ENCODE measurements around the gene BET1L.
A peak's percentile ranks its signal among the peaks of the same experiment; 100 is the strongest.

BET1L gene

GRCh38 chr11:210803-211180, 3.6 kb upstream of the BET1L start:
- 0 out of 2 replicates have a peak overlapping the region, but pooled peaks have one; percentile 100 for H3K4me3 ChIP-seq
- H3K36me3 ChIP-seq: peaks cover 67% of the 10 kb centered on the region
- peaks cover 30% of the 10 kb centered on the region for H3K4me1 ChIP-seq
- peak overlapping the region; percentile 99 for H3K4me2 ChIP-seq
- H3K27me3 ChIP-seq: no peaks in the 10 kb centered on the region
- 0 out of 2 replicates have a peak overlapping the region, but pooled peaks have one; percentile 8 for H3K27ac ChIP-seq
- TF ChIP-seq Cebpa-rat (IDR thresholded peaks at IDR 0.05): no peak
- H3K9ac ChIP-seq: peak overlapping the region; percentile 98
- peaks cover 56% of the 10 kb centered on the region for H4K20me1 ChIP-seq
- H3K9me3 ChIP-seq: no peaks in the 10 kb centered on the region

GRCh38 chr11:210122-210802, 3.1 kb upstream of the BET1L start:
- H3K9me3 ChIP-seq: no peaks in the 10 kb centered on the region
- 0 out of 2 replicates have a peak overlapping the region, but pooled peaks have one; percentile 97 for H3K27ac ChIP-seq
- H4K20me1 ChIP-seq: peaks cover 61% of the 10 kb centered on the region
- peaks cover 35% of the 10 kb centered on the region for H3K4me1 ChIP-seq
- peak overlapping the region; percentile 98 for H3K9ac ChIP-seq
- H3K27me3 ChIP-seq: no peaks in the 10 kb centered on the region
- H3K4me3 ChIP-seq: peak overlapping the region; percentile 100
- H3K4me2 ChIP-seq: peak overlapping the region; percentile 99
- H3K36me3 ChIP-seq: peaks cover 67% of the 10 kb centered on the region
- no peak for TF ChIP-seq Cebpa-rat (IDR thresholded peaks at IDR 0.05)

DNA sequence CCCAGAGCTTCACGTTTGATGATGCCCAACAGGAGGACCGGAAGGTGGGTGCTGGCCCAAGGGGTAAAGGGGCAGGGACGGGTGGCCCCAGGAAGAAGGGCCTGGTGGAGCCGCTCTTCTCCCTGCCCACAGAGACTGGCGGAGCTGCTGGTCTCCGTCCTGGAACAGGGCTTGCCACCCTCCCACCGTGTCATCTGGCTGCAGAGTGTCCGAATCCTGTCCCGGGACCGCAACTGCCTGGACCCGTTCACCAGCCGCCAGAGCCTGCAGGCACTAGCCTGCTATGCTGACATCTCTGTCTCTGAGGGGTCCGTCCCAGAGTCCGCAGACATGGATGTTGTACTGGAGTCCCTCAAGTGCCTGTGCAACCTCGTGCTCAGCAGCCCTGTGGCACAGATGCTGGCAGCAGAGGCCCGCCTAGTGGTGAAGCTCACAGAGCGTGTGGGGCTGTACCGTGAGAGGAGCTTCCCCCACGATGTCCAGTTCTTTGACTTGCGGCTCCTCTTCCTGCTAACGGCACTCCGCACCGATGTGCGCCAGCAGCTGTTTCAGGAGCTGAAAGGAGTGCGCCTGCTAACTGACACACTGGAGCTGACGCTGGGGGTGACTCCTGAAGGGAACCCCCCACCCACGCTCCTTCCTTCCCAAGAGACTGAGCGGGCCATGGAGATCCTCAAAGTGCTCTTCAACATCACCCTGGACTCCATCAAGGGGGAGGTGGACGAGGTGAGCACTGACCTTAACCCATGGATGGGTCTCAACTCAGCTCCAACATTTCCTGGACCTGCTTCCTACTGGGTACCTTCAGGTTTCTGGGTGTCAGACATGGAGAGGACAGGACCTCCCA, 2.3 kb upstream of the BET1L start:
- Histone ChIP-seq H3K4me2 (peak overlapping the region; percentile 99), H3K27ac (peak overlapping the region; percentile 97), H3K36me3 (peaks cover 67% of the 10 kb centered on the region), H3K4me3 (peak overlapping the region; percentile 100), H4K20me1 (peaks cover 67% of the 10 kb centered on the region), H3K9me3 (no peaks in the 10 kb centered on the region), H3K9ac (peak overlapping the region; percentile 98), H3K4me1 (peaks cover 42% of the 10 kb centered on the region), H3K27me3 (no peaks in the 10 kb centered on the region)
- no peak for TF ChIP-seq Cebpa-rat (IDR thresholded peaks at IDR 0.05)

- H3K27me3 ChIP-seq: no peaks in the 10 kb centered on the region
- H3K9me3 ChIP-seq: no peaks in the 10 kb centered on the region
- peak overlapping the region; percentile 97 for H3K27ac ChIP-seq
- no peak for TF ChIP-seq Cebpa-rat (IDR thresholded peaks at IDR 0.05)
- H3K4me3 ChIP-seq: peak overlapping the region; percentile 100
- H3K36me3 ChIP-seq: peaks cover 67% of the 10 kb centered on the region
- H3K4me1 ChIP-seq: peaks cover 46% of the 10 kb centered on the region
- peak overlapping the region; percentile 98 for H3K9ac ChIP-seq
- H4K20me1 ChIP-seq: peaks cover 67% of the 10 kb centered on the region
- peak overlapping the region; percentile 99 for H3K4me2 ChIP-seq
These were observed 1.7 kb upstream of the BET1L start for GRCh38 chr11:208917-209260.

- Histone ChIP-seq H3K9ac (peak overlapping the region; percentile 98), H3K4me1 (peaks cover 48% of the 10 kb centered on the region), H3K4me3 (peak overlapping the region; percentile 100), H3K27ac (peak overlapping the region; percentile 97), H3K9me3 (no peaks in the 10 kb centered on the region), H3K4me2 (peak overlapping the region; percentile 99), H4K20me1 (peaks cover 72% of the 10 kb centered on the region), H3K27me3 (no peaks in the 10 kb centered on the region), H3K36me3 (peaks cover 67% of the 10 kb centered on the region)
- no peak for TF ChIP-seq Cebpa-rat (IDR thresholded peaks at IDR 0.05)
These were observed 1.1 kb upstream of the BET1L start for GRCh38 chr11:208181-208916.

DNA sequence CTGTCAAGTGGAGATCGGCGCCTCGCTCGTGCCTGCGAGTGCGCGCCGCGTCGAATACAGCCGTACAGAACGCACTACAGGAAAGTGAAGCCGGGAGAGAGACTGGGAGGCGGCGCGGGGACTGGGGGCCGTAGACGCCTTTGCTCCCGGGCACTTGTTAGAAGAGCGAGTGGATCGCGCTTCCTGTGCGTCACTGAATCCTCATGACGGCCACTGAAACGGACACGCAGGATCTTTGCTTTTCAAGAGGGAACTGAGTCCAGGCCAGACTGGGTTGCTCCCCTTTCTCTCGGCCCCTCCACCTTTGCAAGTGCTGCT, 623 bp upstream of the BET1L start:
- Histone ChIP-seq H3K9me3 (no peaks in the 10 kb centered on the region), H4K20me1 (peaks cover 78% of the 10 kb centered on the region), H3K27ac (peak overlapping the region; percentile 97), H3K27me3 (no peaks in the 10 kb centered on the region), H3K9ac (peak overlapping the region; percentile 98), H3K4me1 (peaks cover 48% of the 10 kb centered on the region), H3K36me3 (peaks cover 67% of the 10 kb centered on the region), H3K4me3 (peak overlapping the region; percentile 100), H3K4me2 (peak overlapping the region; percentile 99)
- no peak for TF ChIP-seq Cebpa-rat (IDR thresholded peaks at IDR 0.05)

- H3K27ac ChIP-seq: peak overlapping the region; percentile 99
These were observed 532 bp downstream of the BET1L start for GRCh38 chr11:206526-207207.

DNA sequence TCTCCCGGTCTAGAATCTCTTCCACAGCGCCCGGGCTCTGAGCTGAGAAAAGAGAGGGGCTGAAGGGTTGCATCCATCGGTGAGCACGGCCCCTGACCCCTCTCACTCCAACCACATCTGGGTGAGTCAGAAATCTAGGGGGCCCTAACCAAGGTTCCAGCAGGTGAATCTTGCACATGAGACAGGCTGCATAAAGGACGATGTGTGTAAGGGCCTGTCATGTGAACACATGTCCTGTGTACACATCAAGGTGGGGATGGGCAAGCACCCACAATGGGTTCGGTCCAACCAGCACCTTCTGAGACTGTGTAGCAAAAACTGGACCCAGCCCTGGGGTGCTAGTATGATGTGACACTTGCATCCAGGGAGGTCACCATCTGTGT, 1.2 kb downstream of the BET1L start:
- Histone ChIP-seq H3K9ac (peak overlapping the region; percentile 98), H3K36me3 (peaks cover 64% of the 10 kb centered on the region), H3K27ac (peak overlapping the region; percentile 99), H3K4me2 (peak overlapping the region; percentile 99), H3K4me3 (peak overlapping the region; percentile 100), H4K20me1 (peaks cover 76% of the 10 kb centered on the region), H3K9me3 (no peaks in the 10 kb centered on the region), H3K27me3 (no peaks in the 10 kb centered on the region), H3K4me1 (peaks cover 54% of the 10 kb centered on the region)
- no peak for TF ChIP-seq Cebpa-rat (IDR thresholded peaks at IDR 0.05)

More at GRCh38 chr11:206526-207207, 532 bp downstream of the BET1L start:
- H3K9ac ChIP-seq: peak overlapping the region; percentile 98
- H3K4me3 ChIP-seq: peak overlapping the region; percentile 100
- no peaks in the 10 kb centered on the region for H3K9me3 ChIP-seq
- peaks cover 64% of the 10 kb centered on the region for H3K36me3 ChIP-seq
- H3K4me1 ChIP-seq: peaks cover 55% of the 10 kb centered on the region
- no peaks in the 10 kb centered on the region for H3K27me3 ChIP-seq
- peak overlapping the region; percentile 99 for H3K4me2 ChIP-seq
- no peak for TF ChIP-seq Cebpa-rat (IDR thresholded peaks at IDR 0.05)
- peaks cover 82% of the 10 kb centered on the region for H4K20me1 ChIP-seq
